Activated naive CD8-positive, alpha-beta T cell (primary cell): Measurements from ENCODE around the gene PIP4K2A.
A peak's percentile ranks its signal among the peaks of the same experiment; 100 is the strongest.

Experiments used
- H3K27ac Mint-ChIP-seq: one replicate; pipeline ENCODE4 v1.8.0; 2021; ENCODE audit warnings: mixed read lengths
- H3K27me3 Mint-ChIP-seq: one replicate; pipeline ENCODE4 v1.8.0; 2021; ENCODE audit warnings: mixed read lengths
- H3K36me3 Mint-ChIP-seq: one replicate; pipeline ENCODE4 v1.8.0; 2021; ENCODE audit warnings: mixed read lengths
- H3K4me1 Mint-ChIP-seq: one replicate; pipeline ENCODE4 v1.8.0; 2021; ENCODE audit warnings: low read depth, mixed read lengths
- H3K4me3 Mint-ChIP-seq: one replicate; pipeline ENCODE4 v1.8.0; 2021; ENCODE audit warnings: mild to moderate bottlenecking, mixed read lengths
- H3K9me3 Mint-ChIP-seq: one replicate; pipeline ENCODE4 v1.8.0; 2021; ENCODE audit warnings: low read depth, mixed read lengths

PIP4K2A gene

GRCh38 chr10:22673785-22674572 is 40.4 kb downstream of the PIP4K2A start:
- no peak overlapping the region for H3K4me3 Mint-ChIP-seq
- peaks cover 93% of the 10 kb centered on the region for H3K4me1 Mint-ChIP-seq
- no peaks in the 10 kb centered on the region for H3K9me3 Mint-ChIP-seq
- no peaks in the 10 kb centered on the region for H3K36me3 Mint-ChIP-seq
- no peaks in the 10 kb centered on the region for H3K27me3 Mint-ChIP-seq
- H3K27ac Mint-ChIP-seq = peak overlapping the region; percentile 55

- Mint-ChIP-seq H3K27me3 (no peaks in the 10 kb centered on the region), H3K9me3 (no peaks in the 10 kb centered on the region), H3K27ac (peak overlapping the region; percentile 78), H3K36me3 (no peaks in the 10 kb centered on the region), H3K4me3 (peak overlapping the region; percentile 49), H3K4me1 (peaks cover 96% of the 10 kb centered on the region)
Observed at GRCh38 chr10:22673091-22673392, 41.3 kb downstream of the PIP4K2A start.

GRCh38 chr10:22672319-22673090 is 41.9 kb downstream of the PIP4K2A start:
- Mint-ChIP-seq H3K27ac (peak overlapping the region; percentile 78), H3K9me3 (no peaks in the 10 kb centered on the region), H3K4me3 (peak overlapping the region; percentile 63), H3K27me3 (no peaks in the 10 kb centered on the region), H3K36me3 (no peaks in the 10 kb centered on the region), H3K4me1 (peaks cover 96% of the 10 kb centered on the region)

- Mint-ChIP-seq H3K27me3 (no peaks in the 10 kb centered on the region), H3K27ac (peak overlapping the region; percentile 75), H3K4me3 (no peak overlapping the region), H3K9me3 (no peaks in the 10 kb centered on the region), H3K4me1 (peaks cover 94% of the 10 kb centered on the region), H3K36me3 (no peaks in the 10 kb centered on the region)
Observed at GRCh38 chr10:22670788-22671187, 43.6 kb downstream of the PIP4K2A start.

- H3K4me3 Mint-ChIP-seq = peak overlapping the region; percentile 71
- H3K4me1 Mint-ChIP-seq = peaks cover 93% of the 10 kb centered on the region
- H3K27me3 Mint-ChIP-seq = no peaks in the 10 kb centered on the region
- no peaks in the 10 kb centered on the region for H3K9me3 Mint-ChIP-seq
- peak overlapping the region; percentile 90 for H3K27ac Mint-ChIP-seq
- H3K36me3 Mint-ChIP-seq = no peaks in the 10 kb centered on the region
Observed at GRCh38 chr10:22669163-22669711, 45.1 kb downstream of the PIP4K2A start.

GRCh38 chr10:22667093-22667480 is 47.3 kb downstream of the PIP4K2A start:
- no peaks in the 10 kb centered on the region for H3K9me3 Mint-ChIP-seq
- H3K4me3 Mint-ChIP-seq = peak overlapping the region; percentile 87
- H3K27me3 Mint-ChIP-seq = no peaks in the 10 kb centered on the region
- no peaks in the 10 kb centered on the region for H3K36me3 Mint-ChIP-seq
- H3K27ac Mint-ChIP-seq = peak overlapping the region; percentile 94
- peaks cover 92% of the 10 kb centered on the region for H3K4me1 Mint-ChIP-seq

GRCh38 chr10:22666287-22667092 is 47.9 kb downstream of the PIP4K2A start:
- Mint-ChIP-seq H3K27me3 (no peaks in the 10 kb centered on the region), H3K36me3 (no peaks in the 10 kb centered on the region), H3K27ac (peak overlapping the region; percentile 94), H3K4me1 (peaks cover 93% of the 10 kb centered on the region), H3K4me3 (peak overlapping the region; percentile 87), H3K9me3 (no peaks in the 10 kb centered on the region)

- peaks cover 94% of the 10 kb centered on the region for H3K4me1 Mint-ChIP-seq
- no peak overlapping the region for H3K4me3 Mint-ChIP-seq
- no peaks in the 10 kb centered on the region for H3K9me3 Mint-ChIP-seq
- H3K36me3 Mint-ChIP-seq = no peaks in the 10 kb centered on the region
- H3K27me3 Mint-ChIP-seq = no peaks in the 10 kb centered on the region
- H3K27ac Mint-ChIP-seq = peak overlapping the region; percentile 72
Observed at GRCh38 chr10:22665329-22665728, 49.0 kb downstream of the PIP4K2A start.

GRCh38 chr10:22662733-22663330 is 51.5 kb downstream of the PIP4K2A start:
- Mint-ChIP-seq H3K4me3 (no peak overlapping the region), H3K27ac (peak overlapping the region; percentile 94), H3K36me3 (no peaks in the 10 kb centered on the region), H3K9me3 (no peaks in the 10 kb centered on the region), H3K4me1 (peaks cover 92% of the 10 kb centered on the region), H3K27me3 (no peaks in the 10 kb centered on the region)

- Mint-ChIP-seq H3K36me3 (peaks cover 5% of the 10 kb centered on the region), H3K9me3 (no peaks in the 10 kb centered on the region), H3K27ac (peak overlapping the region; percentile 97), H3K27me3 (no peaks in the 10 kb centered on the region), H3K4me3 (peak overlapping the region; percentile 31), H3K4me1 (peaks cover 97% of the 10 kb centered on the region)
Observed at GRCh38 chr10:22659866-22660265, 54.5 kb downstream of the PIP4K2A start.

- peak overlapping the region; percentile 97 for H3K27ac Mint-ChIP-seq
- H3K27me3 Mint-ChIP-seq = no peaks in the 10 kb centered on the region
- no peaks in the 10 kb centered on the region for H3K9me3 Mint-ChIP-seq
- H3K4me1 Mint-ChIP-seq = peaks cover 97% of the 10 kb centered on the region
- peaks cover 5% of the 10 kb centered on the region for H3K36me3 Mint-ChIP-seq
- peak overlapping the region; percentile 48 for H3K4me3 Mint-ChIP-seq
Observed at GRCh38 chr10:22658745-22659410, 55.5 kb downstream of the PIP4K2A start.

- Mint-ChIP-seq H3K9me3 (no peaks in the 10 kb centered on the region), H3K4me1 (peaks cover 96% of the 10 kb centered on the region), H3K27me3 (no peaks in the 10 kb centered on the region), H3K27ac (peak overlapping the region; percentile 97), H3K36me3 (peaks cover 5% of the 10 kb centered on the region), H3K4me3 (peak overlapping the region; percentile 48)
Observed at GRCh38 chr10:22657566-22658225, 56.7 kb downstream of the PIP4K2A start.

GRCh38 chr10:22657024-22657423 is 57.4 kb downstream of the PIP4K2A start:
- H3K4me3 Mint-ChIP-seq = peak overlapping the region; percentile 48
- no peaks in the 10 kb centered on the region for H3K27me3 Mint-ChIP-seq
- H3K27ac Mint-ChIP-seq = peak overlapping the region; percentile 97
- H3K9me3 Mint-ChIP-seq = no peaks in the 10 kb centered on the region
- H3K4me1 Mint-ChIP-seq = peaks cover 96% of the 10 kb centered on the region
- peaks cover 5% of the 10 kb centered on the region for H3K36me3 Mint-ChIP-seq
